Renal cortex interstitium (tissue), 11 donors: Measurements from ENCODE around the gene LPCAT3. TPM values are rescaled to one million over a fixed set of nuclear protein-coding genes. Genes with fewer than 3 reads are reported as not detected.
"Not testable (repeated sequence)": the region's sequence is repeated elsewhere in the genome, so short reads cannot be mapped to it uniquely, and the experiment has no call there.

Source experiments
- DNase-seq, 11 donors: peaks; one replicate each; pipeline ENCODE4 v3.0.0-alpha.2; 2013; ENCODE audit warnings: low read depth in 9 of 11, low spot score in 4 of 11; ENCODE audit errors: extremely low read depth in 1 of 11
- polyA plus RNA-seq, 3 donors: library from polyadenylated mRNA; unstranded; fragments of 120-200 nt; gene quantifications; one replicate each; pipeline ENCODE4 v1.2.1, GENCODE V29; 2013; ENCODE audit not compliant: insufficient read length in 3 of 3

LPCAT3 gene
- polyA plus RNA-seq, 3 donors: 59.1 to 62.3 (median 61.5) TPM

DNA sequence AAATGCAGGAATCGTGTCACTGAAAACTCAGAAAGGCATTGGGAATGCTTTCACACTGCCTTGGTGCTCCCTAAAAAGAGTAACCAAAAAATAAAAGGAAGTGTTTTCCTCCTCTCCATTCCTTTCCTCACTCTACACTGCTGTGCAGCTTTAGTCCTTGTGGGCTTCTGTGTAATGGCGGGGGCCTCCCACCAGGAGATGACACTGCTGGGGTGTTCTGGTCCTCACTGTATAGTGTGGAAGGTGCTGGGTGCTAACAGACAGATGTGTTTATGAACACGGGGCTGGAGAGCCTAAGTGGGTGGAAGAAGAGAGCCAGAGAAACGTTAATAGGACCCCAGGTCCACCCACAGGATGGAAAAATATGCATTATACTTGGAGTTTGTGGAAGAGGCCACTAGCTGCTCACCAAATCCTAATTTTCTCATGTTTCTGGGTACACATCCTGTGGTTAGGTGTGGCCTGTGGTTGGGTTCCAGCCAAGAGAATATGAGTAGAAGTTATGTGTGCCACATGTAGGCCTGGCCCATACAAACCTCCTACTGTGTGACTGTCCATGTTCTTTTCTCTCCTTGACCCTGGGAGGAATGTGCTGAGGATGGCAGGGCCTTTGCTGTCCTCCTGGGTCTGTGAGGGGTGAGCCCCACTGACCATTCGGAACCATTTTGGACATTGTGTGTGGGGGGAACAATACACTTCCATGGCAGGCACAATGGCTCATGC is 28.3 kb upstream of the LPCAT3 start:
- no peak for DNase-seq

DNA sequence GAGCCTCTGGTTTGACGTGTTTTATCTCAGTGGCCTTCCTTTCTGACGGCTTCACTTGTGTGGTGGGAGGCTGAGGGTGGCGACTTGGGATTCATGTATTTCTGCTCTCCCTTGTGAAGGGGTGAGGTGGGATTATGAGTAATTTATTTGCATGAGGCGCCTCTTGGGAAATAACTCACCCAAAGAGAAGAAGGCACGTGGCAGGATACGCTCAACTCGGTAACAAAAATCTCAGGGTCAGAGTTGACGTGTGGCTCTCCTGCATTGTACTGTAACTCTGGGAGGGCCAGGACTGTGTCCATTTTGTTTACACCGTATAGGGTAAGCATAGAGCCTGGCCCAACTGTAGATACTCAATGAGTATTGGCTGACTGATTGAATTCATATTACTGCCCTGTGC is 27.6 kb upstream of the LPCAT3 start:
- DNase-seq: no peak

DNA sequence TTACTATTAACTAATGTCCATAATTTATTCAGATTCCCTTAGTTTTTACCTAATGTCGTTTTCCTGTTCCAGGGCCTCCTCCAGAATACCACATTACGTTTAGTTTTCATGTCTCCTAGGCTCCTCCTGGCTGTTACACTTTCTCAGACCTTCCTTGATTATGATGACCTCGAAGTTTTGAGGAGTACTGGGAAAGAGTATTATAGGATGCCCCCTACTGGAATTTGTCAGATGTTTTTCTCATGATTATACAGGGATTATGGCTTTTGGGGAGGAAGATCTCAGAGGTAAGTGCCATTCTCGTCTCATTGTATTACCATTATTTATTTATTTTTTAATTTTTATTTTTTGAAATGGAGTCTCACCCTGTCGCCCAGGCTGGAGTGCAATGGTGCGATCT is 24.6 kb upstream of the LPCAT3 start:
- no peak for DNase-seq

DNA sequence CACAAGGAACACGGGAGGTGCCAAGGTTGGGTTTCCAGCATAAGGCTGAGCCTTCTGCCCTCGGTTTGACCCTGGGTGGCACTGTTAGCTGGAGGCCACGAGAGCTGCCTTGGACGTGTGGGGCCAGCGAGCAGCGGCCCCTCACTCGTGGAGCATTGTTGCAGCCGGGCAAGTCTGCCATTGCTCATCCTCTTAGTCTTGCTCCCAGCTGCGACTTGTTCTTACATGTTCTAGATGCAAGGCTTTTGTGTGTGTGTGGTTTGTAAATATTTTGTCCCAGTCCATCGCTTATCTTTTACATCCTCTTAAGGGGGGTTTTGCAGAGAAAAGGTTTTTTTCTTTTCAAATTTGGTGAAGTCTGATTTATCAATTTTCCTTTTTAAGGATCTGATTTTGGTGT is 21.1 kb upstream of the LPCAT3 start:
- DNase-seq: no peak

DNA sequence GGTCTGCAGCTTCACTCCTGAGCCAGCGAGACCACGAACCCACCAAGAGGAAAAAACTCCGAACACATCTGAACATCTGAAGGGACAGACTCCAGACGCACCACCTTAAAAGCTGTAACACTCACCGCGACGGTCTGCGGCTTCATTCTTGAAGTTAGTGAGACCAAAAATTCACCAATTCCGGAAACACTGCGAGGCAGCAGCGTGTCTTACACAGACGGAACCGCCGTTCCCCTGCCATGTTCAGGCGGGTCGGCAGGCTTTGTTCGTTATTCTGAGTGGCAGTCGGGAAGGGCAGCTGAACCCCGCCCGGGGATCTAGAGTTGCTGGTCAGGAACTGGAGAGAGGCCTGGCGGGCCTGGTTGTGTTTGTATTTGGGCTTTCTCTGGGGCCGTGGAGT is 20.3 kb upstream of the LPCAT3 start:
- DNase-seq: no peak

DNA sequence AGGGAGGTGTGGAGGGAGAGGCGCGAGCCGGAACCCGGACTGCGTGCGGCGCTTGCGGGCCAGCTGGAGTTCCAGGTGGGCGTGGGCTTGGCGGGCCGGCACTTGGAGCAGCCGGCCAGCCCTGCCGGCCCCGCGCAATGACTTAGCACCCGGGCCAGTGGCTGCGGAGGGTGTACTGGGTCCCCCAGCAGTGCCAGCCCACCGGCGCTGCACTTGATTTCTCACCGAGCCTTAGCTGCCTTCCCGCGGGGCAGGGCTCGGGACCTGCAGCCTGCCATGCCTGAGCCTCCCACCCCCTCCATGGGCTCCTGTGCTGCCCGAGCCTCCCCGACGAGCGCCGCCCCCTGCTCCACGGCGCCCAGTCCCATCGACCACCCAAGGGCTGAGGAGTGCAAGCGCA is 19.1 kb upstream of the LPCAT3 start:
- DNase-seq: not testable (repeated sequence)

DNA sequence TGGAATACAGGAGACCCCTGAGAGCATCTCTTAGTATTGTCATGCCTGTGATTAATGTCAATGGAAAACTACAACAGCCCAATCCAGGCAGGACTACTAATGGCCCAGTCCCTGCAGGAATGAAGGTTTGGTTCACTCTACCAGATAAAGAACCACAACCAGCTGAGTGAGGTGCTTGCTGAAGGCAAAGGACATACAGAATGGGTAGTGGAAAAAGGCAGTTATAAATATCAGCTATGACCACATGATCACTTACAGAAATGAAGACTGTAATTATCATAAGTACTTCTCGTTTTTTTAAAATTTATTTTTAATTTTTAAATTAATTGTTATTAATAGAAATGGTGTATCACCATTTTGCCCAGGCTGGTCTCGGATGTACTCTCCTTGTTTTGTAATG is 17.2 kb upstream of the LPCAT3 start:
- DNase-seq: no peak

DNA sequence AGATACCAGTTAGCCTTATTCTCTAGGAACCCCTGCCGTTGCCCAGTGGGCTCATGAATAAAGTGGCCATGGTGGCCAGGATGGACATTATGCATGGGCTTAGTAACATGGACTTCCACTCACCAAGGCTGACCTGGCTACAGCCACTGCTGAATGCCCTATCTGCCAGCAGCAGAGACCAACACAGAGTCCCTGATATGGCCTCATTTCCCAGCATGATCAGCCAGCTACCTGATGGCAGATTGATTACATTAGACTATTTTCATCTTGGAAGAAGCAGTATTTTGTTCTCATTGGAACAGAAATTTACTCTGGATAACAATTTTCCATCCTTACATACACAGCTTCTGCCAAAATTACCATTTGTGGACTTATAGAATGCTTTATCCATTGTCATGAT is 16.2 kb upstream of the LPCAT3 start:
- no peak for DNase-seq

DNA sequence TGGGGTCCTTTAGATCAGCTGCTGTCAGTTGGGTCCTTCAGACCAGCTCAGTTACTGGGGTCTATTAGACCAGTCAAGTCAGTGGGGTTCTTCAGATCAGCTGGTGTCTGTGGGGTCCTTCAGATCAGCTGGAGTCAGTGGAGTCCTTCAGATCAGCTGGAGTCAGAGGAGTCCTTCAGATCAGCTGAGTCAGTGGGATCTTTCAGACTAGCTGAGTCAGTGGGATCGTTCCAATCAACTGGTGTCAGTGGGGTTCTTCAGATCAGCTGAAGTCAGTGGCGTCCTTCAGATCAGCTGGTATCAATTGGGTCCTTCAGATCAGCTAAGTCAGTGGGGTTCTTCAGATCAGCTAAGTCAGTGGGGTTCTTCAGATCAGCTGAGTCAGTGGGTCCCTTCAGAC is 14.7 kb upstream of the LPCAT3 start:
- no peak for DNase-seq

DNA sequence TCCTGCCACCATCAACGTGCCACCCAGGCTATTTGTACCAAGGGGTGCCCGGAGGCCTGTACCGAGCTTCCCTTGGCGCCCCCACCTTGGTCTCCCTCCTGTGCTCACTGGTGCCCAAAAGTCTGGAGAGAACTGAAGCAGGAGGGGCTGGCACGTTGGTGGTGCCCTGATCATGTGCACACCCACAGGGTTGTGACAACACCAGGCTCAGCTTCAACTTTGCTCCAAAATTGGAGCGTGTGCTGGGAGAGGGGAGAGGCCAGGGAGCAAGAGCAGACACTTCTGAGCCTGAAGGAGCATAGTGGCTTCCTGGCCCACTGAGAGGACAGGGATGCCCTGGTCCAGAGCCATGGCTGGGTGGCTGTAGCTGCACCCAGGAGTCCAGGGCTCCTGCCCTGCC is 13.0 kb upstream of the LPCAT3 start:
- no peak for DNase-seq

DNA sequence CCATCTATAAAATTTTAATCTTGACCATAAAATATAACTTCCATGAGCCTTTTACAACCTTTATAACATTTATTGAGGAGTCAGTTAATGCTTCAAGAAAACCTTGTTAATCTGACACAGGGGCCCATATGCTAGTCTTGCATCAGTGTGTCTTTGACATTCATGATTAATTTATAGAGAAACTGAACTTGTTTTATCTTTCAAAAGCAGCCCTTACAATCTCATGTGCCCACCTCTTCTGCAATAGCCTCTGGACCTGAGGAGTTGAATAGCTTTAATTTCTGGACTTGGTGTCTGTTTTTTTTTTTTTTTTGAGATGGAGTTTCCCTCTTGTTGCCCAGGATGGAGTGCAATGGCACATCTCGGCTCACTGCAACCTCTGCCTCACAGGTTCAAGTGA is 8.6 kb upstream of the LPCAT3 start:
- DNase-seq: no peak

DNA sequence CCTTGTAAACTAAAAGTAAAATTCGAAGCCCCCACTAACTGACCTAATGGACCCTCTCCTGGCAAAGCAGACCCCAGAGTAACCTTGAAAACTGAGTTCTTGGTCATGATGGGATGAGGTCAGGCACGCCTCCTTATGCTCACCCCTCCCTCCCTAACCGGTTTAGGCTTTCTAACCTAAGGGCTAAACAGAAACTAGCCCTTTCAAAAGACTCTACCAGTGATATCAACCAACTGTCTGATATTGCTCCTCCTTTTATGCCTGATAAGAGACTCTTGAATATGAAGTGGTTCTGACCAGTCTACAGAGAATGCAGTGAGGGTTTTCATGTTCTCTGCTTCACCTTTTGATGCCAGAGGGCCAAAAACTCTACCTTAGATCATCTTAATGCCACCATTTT is 4.8 kb upstream of the LPCAT3 start:
- DNase-seq: no peak

DNA sequence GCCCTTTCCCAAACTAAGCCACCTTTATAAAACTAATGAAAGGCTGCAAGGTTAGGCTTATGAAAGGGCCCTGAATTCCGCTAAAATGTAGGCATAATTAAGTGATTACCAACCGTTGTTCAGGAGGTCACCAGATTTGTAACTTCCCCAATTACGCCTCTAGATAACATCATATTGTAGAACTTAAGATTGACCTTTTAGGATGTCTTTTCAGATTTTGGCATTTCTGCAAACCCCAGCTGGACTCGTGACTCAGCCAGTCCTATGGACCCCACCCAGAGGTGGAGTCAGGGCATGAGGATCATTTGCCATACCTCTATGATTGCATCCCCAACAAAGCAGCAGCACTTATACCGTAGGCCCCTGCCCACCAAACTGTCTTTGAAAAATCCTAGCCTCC is 3.7 kb upstream of the LPCAT3 start:
- DNase-seq: no peak

DNA sequence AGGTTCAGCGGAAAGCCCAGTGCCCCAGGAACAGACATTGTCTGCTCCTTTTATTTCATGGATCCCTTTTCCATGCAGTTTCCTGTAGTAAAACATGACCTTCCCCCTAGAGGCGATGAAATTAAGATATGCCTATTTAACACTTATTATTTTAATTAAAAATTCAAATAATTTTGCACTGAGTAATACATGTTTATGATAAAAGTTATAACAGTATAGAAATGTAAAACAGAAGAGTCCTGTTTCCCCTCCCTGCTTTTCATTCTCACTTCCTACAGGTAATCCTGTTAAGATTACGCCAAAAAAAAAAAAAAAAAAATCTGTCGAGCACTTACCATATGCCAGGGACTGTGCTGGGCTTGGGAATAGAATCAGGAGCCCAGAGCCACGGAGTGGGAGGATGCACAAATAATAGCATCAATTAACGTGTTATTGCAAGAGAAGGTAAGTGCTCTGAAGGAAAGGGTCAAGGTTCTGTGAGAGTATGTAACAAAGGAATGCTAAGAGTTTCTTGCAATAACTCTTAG is 830 bp upstream of the LPCAT3 start:
- no peak for DNase-seq

DNA sequence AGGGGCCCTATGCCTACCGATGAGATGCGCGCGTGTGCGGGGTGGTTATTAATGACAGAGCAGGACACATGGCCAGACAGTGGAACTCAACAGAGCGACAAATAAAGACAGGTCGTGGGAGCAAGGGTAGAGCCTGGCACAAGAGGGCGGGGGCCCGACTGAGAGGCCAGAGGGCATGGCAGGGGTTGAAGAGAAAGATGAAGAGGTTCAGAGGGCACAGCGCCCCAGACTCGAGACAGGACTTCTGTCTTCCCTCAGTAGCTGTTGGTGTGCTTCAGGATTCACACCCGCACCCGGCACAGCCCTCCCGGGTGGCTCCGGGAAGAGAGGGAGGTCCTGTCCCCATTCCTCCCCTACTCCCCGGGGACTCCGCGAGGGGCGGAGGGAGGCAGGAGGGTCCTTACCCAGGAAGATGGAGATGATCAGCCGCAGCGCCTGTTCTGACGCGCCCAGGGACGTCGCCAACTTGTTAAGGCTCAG is 366 bp downstream of the LPCAT3 start:
- DNase-seq: peak in 3 of 11 donors; percentile 8 to 33 (median 12)

DNA sequence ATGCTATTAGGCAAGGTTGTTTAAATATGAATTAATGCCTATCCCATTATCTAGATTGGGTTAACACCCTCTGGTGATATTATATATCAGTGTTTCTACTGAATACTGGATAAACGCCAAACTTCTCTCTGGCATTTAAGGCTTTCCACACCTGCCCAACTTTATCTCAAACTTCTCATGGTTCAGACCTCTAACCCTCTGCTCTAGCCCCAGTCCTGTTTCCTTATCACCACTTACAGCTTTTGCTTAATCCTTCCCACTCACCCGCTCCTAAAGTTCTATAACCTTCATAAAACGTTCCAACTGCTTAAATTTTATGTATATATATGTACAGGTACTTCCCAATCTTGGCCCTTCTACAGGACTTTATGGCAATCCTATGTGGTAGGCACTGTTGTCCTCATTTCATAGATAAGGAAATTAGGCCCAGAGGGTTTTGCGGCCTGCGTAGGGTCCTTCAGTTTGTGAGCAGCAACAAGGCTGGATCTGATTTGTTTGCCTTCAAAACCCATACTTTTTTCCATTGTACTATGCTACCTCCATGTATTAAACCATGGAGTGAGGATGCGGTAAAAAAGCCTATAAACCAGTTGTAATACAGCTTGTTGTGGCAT is 1.2 kb downstream of the LPCAT3 start:
- DNase-seq: no peak

DNA sequence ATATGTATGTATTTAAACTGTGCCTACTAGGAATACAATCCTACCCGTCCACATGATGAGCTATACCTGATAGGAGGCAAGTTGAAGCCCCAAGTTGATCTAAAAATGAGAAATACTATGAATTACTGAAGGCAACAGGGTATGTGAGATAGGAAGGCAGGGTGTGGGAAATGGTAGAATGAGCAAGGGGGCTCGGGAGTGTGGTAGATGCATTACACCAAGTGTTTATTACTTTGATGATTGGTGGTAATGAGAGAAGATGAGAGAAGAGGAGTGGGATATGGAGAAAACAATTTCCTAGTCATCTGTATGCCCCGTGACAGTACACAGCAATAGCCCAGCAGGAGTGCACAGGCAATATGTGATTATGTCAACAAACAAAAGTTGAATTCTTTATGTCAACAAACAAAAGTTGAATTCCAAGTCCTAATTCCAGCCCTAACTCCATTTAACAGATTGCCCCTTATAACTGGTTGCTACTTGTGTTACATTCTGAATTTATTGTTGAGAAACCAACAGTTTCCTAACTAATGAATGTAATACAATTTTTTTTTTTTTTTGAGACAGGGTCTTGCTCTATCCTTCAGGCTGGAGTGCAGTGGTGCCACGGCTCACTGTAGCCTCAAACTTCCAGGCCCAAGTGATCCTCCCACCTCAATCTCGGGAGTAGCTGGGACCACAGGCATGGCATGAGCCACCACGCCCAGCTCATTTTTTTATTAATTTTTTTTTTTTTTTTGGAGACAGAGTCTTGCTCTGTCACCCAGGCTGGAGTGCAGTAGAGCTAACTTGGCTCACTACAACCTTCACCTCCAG is 2.5 kb downstream of the LPCAT3 start:
- no peak for DNase-seq

DNA sequence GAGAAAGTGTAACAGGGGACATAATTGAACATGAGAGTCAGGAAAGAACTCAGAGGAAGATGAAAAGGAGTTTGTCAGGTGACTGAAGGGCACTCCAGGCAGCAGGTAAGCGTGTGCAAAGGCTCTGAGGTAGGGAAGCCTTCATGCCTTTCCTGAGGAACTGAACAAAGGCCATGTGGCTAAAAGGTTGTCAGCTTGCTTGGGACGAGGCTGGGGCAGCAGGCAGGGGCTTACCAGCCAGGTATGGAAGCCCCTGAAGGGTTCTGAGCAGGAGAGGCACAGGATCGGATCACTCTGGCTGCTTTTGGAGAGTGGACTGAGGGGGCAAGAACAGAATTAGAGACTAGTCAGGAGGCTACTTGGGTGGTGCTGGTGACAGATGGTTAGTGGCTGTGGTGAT is 5.2 kb downstream of the LPCAT3 start:
- DNase-seq: no peak

DNA sequence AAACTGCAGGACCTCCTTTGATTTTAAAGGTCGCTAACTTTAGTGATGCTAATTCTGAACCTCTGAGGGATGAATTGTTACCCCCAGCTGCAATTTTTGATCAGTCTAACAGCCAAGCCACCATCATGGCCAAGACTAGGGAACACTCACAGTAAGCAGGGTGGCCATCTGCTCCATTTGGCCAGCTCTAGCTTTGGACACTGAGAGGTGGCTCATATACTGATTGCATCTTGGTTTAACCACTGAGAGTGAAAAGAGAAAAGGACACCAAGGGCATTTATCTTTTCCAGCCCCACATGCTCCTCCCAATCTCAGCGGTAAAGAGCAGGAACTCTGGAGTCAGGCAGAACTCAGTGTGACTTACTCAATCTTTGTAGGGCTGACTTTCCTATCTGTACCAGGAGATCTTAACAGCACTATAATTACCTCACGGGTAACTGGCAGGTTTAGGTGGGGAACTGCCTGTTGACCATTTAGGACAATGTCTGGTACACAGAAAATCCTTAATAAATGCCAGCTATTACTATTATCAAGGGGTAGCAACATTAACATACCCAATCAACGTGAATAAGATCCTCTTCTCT is 6.2 kb downstream of the LPCAT3 start:
- no peak for DNase-seq

DNA sequence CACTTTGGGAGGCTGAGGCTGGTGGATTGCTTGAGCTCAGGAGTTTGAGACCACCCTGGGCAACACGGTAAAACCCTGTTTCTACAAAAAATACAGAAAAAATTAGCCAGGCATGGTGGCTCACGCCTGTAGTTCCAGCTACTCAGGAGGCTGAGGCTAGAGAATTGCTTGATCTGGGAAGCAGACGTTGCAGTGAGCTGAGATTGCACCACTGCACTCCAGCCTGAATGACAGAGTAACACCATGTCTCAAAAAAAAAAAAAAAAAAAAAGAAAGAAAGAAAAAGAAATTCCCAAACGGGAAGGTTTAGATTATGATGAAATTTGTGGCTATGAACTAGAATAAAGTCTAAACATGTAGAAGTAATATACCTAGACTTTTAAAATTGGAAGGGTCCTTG is 6.9 kb downstream of the LPCAT3 start:
- DNase-seq: not testable (repeated sequence)
